Thymus (tissue), 14 donors: ENCODE results near the gene HMG20B. TPM values are rescaled to one million over a fixed set of nuclear protein-coding genes. Genes with fewer than 3 reads are reported as not detected.

Source experiments
- DNase-seq, 9 donors: peaks; one replicate each; pipeline ENCODE4 v3.0.0-alpha.2; 2013; ENCODE audit warnings: low spot score in 9 of 9, low read depth in 6 of 9, missing footprints in 1 of 9
- H3K27ac ChIP-seq, 2 donors: one replicate each; pipeline ENCODE4 v1.5.1; 2013; ENCODE audit warnings: control low read depth in 1 of 2, low read depth in 1 of 2, low read length in 1 of 2, mild to moderate bottlenecking in 1 of 2, moderate library complexity in 1 of 2
- H3K27me3 ChIP-seq, 2 donors: one replicate each; pipeline ENCODE4 v1.5.1; 2013; ENCODE audit warnings: low read length in 1 of 2; ENCODE audit not compliant: control insufficient read depth in 2 of 2, insufficient read depth in 1 of 2
- H3K36me3 ChIP-seq, 2 donors: one replicate each; pipeline ENCODE4 v1.5.1; 2013; ENCODE audit warnings: low read length in 1 of 2, mild to moderate bottlenecking in 1 of 2, moderate library complexity in 1 of 2; ENCODE audit not compliant: control insufficient read depth in 2 of 2, insufficient read depth in 2 of 2
- H3K4me1 ChIP-seq, 2 donors: one replicate each; pipeline ENCODE4 v1.5.1; 2013; ENCODE audit warnings: low read length in 2 of 2; ENCODE audit not compliant: control insufficient read depth in 2 of 2, insufficient read depth in 2 of 2
- H3K4me3 ChIP-seq, 2 donors: one replicate each; pipeline ENCODE4 v1.5.1; 2013; ENCODE audit warnings: low read length in 2 of 2, control low read depth in 1 of 2, mild to moderate bottlenecking in 1 of 2
- H3K9me3 ChIP-seq, 2 donors: one replicate each; pipeline ENCODE4 v1.5.1; 2013; ENCODE audit warnings: low read length in 1 of 2, mild to moderate bottlenecking in 1 of 2; ENCODE audit not compliant: control insufficient read depth in 2 of 2, insufficient read depth in 1 of 2
- WGBS: extraction: QIAGEN DNeasy Blood & Tissue Kit; methylation state at CpG from one replicate; pipeline ENCODE4 v1.1.7; 2013; 5-methylcytosine and 5-hydroxymethylcytosine counted together
- long read RNA-seq, 10 donors: transcript quantifications; one replicate each; lab custom pipeline, GENCODE V29; 2026
- polyA plus RNA-seq: library from polyadenylated mRNA; stranded (reverse); fragments of 200-250 nt; gene quantifications from one replicate; pipeline ENCODE4 v1.2.3, GENCODE V29; 2013
- total RNA-seq: library from RNA; stranded (reverse); fragments of 120-200 nt; gene quantifications from one replicate; pipeline ENCODE4 v1.2.4, GENCODE V29; 2013
- donor health status: healthy.

The HMG20B gene
- 116 TPM for total RNA-seq
- 111 TPM for polyA plus RNA-seq
- long read RNA-seq, donor 1, transcript HMG20B-202 (10 exons, 1,596 nt), result major isoform, 5 of 5 reads
- long read RNA-seq, donor 1, partial matches to known transcripts, result 0 of 5 reads
- long read RNA-seq, donor 1, other reads (novel, unspliced or antisense), result 0 of 5 reads
- long read RNA-seq, donor 2, transcript HMG20B-202 (10 exons, 1,596 nt), result major isoform, 62 of 150 reads
- long read RNA-seq, donor 2, transcript HMG20B-209 (3 exons, 806 nt), result minor isoform, 5 of 150 reads
- long read RNA-seq, donor 2, partial matches to known transcripts, result 60 of 150 reads
- long read RNA-seq, donor 2, other reads (novel, unspliced or antisense), result 16 of 150 reads
- long read RNA-seq, donor 3, transcript HMG20B-202 (10 exons, 1,596 nt), result major isoform, 49 of 125 reads
- long read RNA-seq, donor 3, transcript HMG20B-209 (3 exons, 806 nt), result minor isoform, 11 of 125 reads
- long read RNA-seq, donor 3, partial matches to known transcripts, result 53 of 125 reads
- long read RNA-seq, donor 3, other reads (novel, unspliced or antisense), result 7 of 125 reads
- long read RNA-seq, donor 4, transcript HMG20B-202 (10 exons, 1,596 nt), result major isoform, 18 of 53 reads
- long read RNA-seq, donor 4, transcript HMG20B-209 (3 exons, 806 nt), result minor isoform, 12 of 53 reads
- long read RNA-seq, donor 4, partial matches to known transcripts, result 22 of 53 reads
- long read RNA-seq, donor 4, other reads (novel, unspliced or antisense), result 0 of 53 reads
- long read RNA-seq, donor 5, transcript HMG20B-209 (3 exons, 806 nt), result minor isoform, 12 of 115 reads
- long read RNA-seq, donor 5, transcript HMG20B-202 (10 exons, 1,596 nt), result major isoform, 58 of 115 reads
- long read RNA-seq, donor 5, partial matches to known transcripts, result 30 of 115 reads
- long read RNA-seq, donor 5, other reads (novel, unspliced or antisense), result 11 of 115 reads
- long read RNA-seq, donor 6, transcript HMG20B-202 (10 exons, 1,596 nt), result major isoform, 28 of 50 reads
- long read RNA-seq, donor 6, partial matches to known transcripts, result 17 of 50 reads
- long read RNA-seq, donor 6, other reads (novel, unspliced or antisense), result 0 of 50 reads
- long read RNA-seq, donor 7, transcript HMG20B-209 (3 exons, 806 nt), result minor isoform, 5 of 21 reads
- long read RNA-seq, donor 7, transcript HMG20B-202 (10 exons, 1,596 nt), result major isoform, 11 of 21 reads
- long read RNA-seq, donor 7, partial matches to known transcripts, result 5 of 21 reads
- long read RNA-seq, donor 7, other reads (novel, unspliced or antisense), result 0 of 21 reads
- long read RNA-seq, donor 8, transcript HMG20B-202 (10 exons, 1,596 nt), result major isoform, 10 of 22 reads
- long read RNA-seq, donor 8, partial matches to known transcripts, result 8 of 22 reads
- long read RNA-seq, donor 8, other reads (novel, unspliced or antisense), result 0 of 22 reads
- long read RNA-seq, donor 9, transcript HMG20B-202 (10 exons, 1,596 nt), result major isoform, 22 of 49 reads
- long read RNA-seq, donor 9, partial matches to known transcripts, result 23 of 49 reads
- long read RNA-seq, donor 9, other reads (novel, unspliced or antisense), result 0 of 49 reads
- long read RNA-seq, donor 10, transcript HMG20B-202 (10 exons, 1,596 nt), result major isoform, 27 of 71 reads
- long read RNA-seq, donor 10, partial matches to known transcripts, result 37 of 71 reads
- long read RNA-seq, donor 10, other reads (novel, unspliced or antisense), result 0 of 71 reads

GRCh38 chr19:3572855-3573161 lies at the start of gene HMG20B:
Gene HMG20B, plus strand, starts transcription at chr19:3572944. Its CDS starts 366 bp downstream, at chr19:3573310.
- WGBS, result under 1% methylated on average over 30 of the region's 30 CpGs
- no peak for DNase-seq
- Histone ChIP-seq H3K27ac (peak within 1 kb of the TSS; percentile 77), H3K4me1 (peaks cover 12 to 26% of the 10 kb centered on the region in 2 donors), H3K36me3 (peaks cover 17 to 29% of the 10 kb centered on the region in 2 donors), H3K4me3 (peak within 1 kb of the TSS; percentile 80 to 83), H3K9me3 (peaks cover 1 to 13% of the 10 kb centered on the region in 2 donors), H3K27me3 (no peaks in the 10 kb centered on the region)

GRCh38 chr19:3523361-3524077 lies 49.2 kb upstream of the HMG20B start:
- H3K4me3 ChIP-seq, result no peak overlapping the region
- no peak overlapping the region for H3K27ac ChIP-seq
- peaks cover 70 to 89% of the 10 kb centered on the region in 2 donors for H3K36me3 ChIP-seq
- 97% methylated on average over 21 of the region's 21 CpGs for WGBS
- H3K9me3 ChIP-seq, result no peaks in the 10 kb centered on the region
- H3K4me1 ChIP-seq, result no peaks in the 10 kb centered on the region
- H3K27me3 ChIP-seq, result no peaks in the 10 kb centered on the region
- DNase-seq, result no peak

- DNase-seq, result no peak
- Histone ChIP-seq H3K27me3 (no peaks in the 10 kb centered on the region), H3K4me1 (no peaks in the 10 kb centered on the region), H3K4me3 (no peak overlapping the region), H3K36me3 (peaks cover 64 to 84% of the 10 kb centered on the region in 2 donors), H3K27ac (no peak overlapping the region), H3K9me3 (no peaks in the 10 kb centered on the region)
- WGBS, result 99% methylated on average over 33 of the region's 33 CpGs
These were observed 48.5 kb upstream of the HMG20B start for GRCh38 chr19:3524078-3524842.

GRCh38 chr19:3524904-3525451 lies 47.8 kb upstream of the HMG20B start:
- Histone ChIP-seq H3K9me3 (no peaks in the 10 kb centered on the region), H3K36me3 (peaks cover 57 to 80% of the 10 kb centered on the region in 2 donors), H3K27ac (no peak overlapping the region), H3K4me1 (no peaks in the 10 kb centered on the region), H3K27me3 (no peaks in the 10 kb centered on the region), H3K4me3 (no peak overlapping the region)
- no peak for DNase-seq
- 97% methylated on average over 20 of the region's 20 CpGs for WGBS

GRCh38 chr19:3526507-3527237 lies 46.1 kb upstream of the HMG20B start:
- H3K4me3 ChIP-seq, result no peak overlapping the region
- DNase-seq, result no peak
- no peaks in the 10 kb centered on the region for H3K9me3 ChIP-seq
- peaks cover 68 to 83% of the 10 kb centered on the region in 2 donors for H3K36me3 ChIP-seq
- no peaks in the 10 kb centered on the region for H3K27me3 ChIP-seq
- H3K4me1 ChIP-seq, result no peaks in the 10 kb centered on the region
- no peak overlapping the region for H3K27ac ChIP-seq
- WGBS, result 98% methylated on average over 28 of the region's 28 CpGs

GRCh38 chr19:3527238-3527910 lies 45.4 kb upstream of the HMG20B start:
- WGBS, result over 99% methylated on average over 21 of the region's 21 CpGs
- Histone ChIP-seq H3K9me3 (no peaks in the 10 kb centered on the region), H3K27me3 (no peaks in the 10 kb centered on the region), H3K36me3 (peaks cover 75 to 83% of the 10 kb centered on the region in 2 donors), H3K27ac (no peak overlapping the region), H3K4me3 (no peak overlapping the region), H3K4me1 (no peaks in the 10 kb centered on the region)
- DNase-seq, result no peak

GRCh38 chr19:3528080-3528479 lies 44.7 kb upstream of the HMG20B start:
- over 99% methylated on average over 14 of the region's 14 CpGs for WGBS
- peaks cover 77 to 83% of the 10 kb centered on the region in 2 donors for H3K36me3 ChIP-seq
- no peaks in the 10 kb centered on the region for H3K27me3 ChIP-seq
- no peak overlapping the region for H3K27ac ChIP-seq
- DNase-seq, result no peak
- H3K4me3 ChIP-seq, result no peak overlapping the region
- H3K9me3 ChIP-seq, result no peaks in the 10 kb centered on the region
- no peaks in the 10 kb centered on the region for H3K4me1 ChIP-seq
